Erythroblast (primary cell): ENCODE measurements around the gene CHST4.

Experiments used
- GATA1 ChIP-seq: IDR thresholded peaks from 2 replicates; pipeline ENCODE4 v1.6.1; 2011; ENCODE audit warnings: low read depth, mild to moderate bottlenecking, control low read depth, low read length, moderate library complexity
- POLR2A ChIP-seq: IDR thresholded peaks from 2 replicates; pipeline ENCODE4 v1.6.1; 2011; ENCODE audit warnings: mild to moderate bottlenecking, low read length

- TF ChIP-seq POLR2A: no peak
- TF ChIP-seq GATA1: no peak
These were observed 6.1 kb downstream of the CHST4 start for GRCh38 chr16:71532366-71532765.
